MV-4-11 (cell line): ENCODE results near the gene FARSB.
"Not testable (repeated sequence)": the region's sequence is repeated elsewhere in the genome, so short reads cannot be mapped to it uniquely, and the experiment has no call there.

Source experiments
- DNase-seq: peaks from one replicate; lab custom pipeline; 2025; lab: John Stamatoyannopoulos, UW

Gene FARSB

GRCh38 chr2:222655787-222656525, at the start of gene FARSB:
TSS of gene FARSB (minus strand) at chr2:222656092. CDS start at chr2:222656073, 19 bp downstream.
- peak; percentile 95 for DNase-seq

DNA sequence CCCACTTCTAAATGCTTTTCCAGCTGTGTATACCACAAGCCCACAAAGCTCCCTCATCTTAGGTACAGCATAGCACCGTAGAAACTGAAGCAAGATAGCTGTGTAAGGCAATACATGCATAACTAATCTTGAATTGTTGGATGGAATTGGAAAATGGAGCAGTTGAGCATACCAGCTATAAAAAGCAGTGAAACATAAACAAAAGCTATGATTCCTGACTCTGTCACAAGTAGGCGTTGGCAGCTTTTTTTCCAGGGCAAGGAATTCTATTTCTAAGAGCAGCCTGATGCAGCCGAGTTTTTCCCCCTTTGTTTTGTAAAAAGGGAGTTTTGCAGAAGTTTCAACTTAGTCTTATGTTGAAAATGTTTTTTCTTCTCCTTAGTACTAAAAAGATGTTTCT, 48.0 kb upstream of the FARSB start:
- DNase-seq, result no peak

DNA sequence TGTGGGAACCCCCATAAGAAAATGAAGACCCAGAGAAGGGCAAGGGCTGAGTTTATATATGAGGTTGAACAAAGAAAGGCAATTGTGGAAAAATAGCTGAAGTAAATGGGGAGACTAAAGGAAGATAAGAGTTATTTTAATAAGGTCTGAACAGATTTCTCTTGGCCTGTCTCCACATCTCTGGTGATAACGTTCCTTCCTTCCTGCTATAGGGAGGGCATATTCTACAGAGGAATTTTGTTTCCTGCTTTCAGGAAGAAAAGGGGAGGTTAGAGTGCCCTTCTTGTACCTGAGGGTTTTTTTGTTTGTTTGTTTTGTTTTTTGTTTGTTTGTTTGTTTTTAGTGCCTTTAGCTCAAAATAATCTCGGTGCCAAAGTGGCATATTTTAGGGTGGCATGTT, 47.2 kb upstream of the FARSB start:
- DNase-seq, result no peak

DNA sequence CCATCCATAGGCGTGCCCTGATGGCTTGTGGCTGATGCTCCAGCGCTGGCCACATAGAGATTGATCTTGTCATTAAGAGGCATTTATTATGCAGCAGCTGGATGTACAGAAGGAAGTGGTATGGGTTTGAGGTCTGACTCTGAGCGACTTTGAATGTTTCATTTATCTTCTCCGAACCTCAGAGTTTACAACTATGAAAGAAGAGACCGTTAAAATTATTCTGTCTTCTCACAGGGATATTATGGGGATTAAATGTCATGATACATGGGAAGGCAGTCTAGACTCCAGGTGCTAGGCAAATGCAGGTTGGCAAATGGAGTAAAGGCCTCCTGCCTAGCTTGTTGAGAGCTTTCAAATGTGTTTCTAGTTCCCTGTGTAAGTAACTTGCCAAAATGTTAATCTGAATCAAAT, 45.8 kb upstream of the FARSB start:
- peak; percentile 77 for DNase-seq

DNA sequence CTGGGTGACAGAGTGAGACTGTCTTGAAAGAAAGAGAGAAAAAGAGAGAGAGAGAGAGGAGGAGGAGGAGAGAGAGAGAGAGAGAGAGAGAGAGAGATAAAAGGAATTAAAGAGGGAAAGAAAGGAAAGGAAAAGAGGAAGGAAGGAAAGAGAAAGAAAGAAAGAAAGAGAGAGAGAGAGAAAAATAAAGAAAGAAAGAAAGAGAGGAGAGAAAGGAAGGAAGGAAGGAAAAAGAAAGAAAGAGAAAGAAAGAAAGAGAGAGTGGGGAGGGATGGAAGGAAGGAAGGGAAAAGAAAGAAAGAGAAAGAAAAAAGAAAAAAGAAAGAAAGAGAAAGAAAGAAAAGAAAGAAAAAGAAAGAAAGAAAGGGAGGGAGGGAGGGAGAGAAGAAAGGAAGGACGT, 45.3 kb upstream of the FARSB start:
- no peak for DNase-seq

- DNase-seq, result no peak
Measured at GRCh38 chr2:222698276-222698675, 42.4 kb upstream of the FARSB start.

DNA sequence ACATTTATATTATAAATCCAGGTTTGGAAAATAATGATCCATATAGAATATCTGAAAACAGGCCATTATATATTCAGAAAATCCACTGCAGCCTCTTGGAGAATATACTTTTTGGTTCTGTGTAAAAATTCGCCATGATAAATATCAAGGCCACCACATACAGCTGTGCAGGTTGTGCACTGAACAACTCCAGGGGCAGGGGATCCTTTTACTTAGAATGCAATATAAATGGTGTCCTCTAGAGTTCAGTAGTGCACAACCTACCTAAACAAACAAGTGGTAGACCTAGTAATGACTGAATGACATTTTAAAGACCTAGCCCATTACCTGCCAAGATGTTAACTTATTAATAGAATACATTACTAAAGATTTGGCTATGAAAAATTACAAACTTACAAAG, 37.9 kb upstream of the FARSB start:
- DNase-seq, result peak; percentile 1

DNA sequence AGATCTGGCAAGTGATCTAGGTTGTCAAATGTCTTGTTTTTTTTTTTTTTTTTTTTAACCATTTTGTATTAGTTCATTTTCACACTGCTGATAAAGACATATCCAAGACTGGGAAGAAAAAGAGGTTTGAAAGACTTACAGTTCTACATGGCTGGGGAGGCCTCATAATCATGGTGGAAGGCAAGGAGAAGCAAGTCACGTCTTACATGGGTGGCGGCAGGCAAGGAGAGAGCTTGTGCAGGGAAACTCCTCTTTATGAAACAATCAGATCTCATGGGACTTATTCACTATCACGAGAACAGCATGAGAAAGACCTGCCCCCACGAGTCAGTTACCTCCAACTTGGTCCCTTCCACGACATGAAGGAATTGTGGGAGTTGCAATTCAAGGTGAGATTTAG, 37.5 kb upstream of the FARSB start:
- DNase-seq, result not testable (repeated sequence)

DNA sequence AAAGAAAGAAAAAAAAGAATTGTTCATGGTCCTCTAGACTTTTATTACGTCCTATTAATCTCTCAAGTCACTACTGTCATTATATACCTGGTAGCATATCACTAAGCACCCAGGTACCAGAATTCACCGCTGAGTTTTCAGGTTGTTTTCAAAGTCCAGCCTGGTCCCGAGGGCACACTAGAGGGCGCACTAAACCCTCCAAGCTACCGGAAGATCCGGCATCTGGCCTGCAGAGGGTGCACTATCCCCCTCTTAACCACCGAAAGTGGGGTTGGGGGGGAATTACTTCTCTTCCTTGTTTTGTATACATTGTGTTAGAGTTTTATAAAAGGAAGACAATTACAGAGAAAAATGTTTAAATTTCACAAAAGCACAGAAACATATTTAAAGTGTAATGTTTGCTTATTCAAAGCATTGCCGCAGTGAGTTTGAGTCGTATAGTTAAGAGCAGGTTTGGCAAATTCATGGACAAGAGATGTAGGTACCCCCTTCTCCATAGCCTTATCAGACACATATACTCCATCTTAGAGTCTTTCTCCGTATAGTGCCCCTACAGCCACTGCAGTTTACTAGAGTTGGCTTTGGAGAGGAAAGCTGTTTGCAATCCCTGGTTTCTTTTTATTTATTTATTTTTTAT, 34.8 kb upstream of the FARSB start:
- DNase-seq, result peak; percentile 76

- DNase-seq, result no peak
Measured at GRCh38 chr2:222689322-222689721, 33.4 kb upstream of the FARSB start.

- DNase-seq, result peak; percentile 35
Measured at GRCh38 chr2:222688917-222689316, 33.0 kb upstream of the FARSB start.

DNA sequence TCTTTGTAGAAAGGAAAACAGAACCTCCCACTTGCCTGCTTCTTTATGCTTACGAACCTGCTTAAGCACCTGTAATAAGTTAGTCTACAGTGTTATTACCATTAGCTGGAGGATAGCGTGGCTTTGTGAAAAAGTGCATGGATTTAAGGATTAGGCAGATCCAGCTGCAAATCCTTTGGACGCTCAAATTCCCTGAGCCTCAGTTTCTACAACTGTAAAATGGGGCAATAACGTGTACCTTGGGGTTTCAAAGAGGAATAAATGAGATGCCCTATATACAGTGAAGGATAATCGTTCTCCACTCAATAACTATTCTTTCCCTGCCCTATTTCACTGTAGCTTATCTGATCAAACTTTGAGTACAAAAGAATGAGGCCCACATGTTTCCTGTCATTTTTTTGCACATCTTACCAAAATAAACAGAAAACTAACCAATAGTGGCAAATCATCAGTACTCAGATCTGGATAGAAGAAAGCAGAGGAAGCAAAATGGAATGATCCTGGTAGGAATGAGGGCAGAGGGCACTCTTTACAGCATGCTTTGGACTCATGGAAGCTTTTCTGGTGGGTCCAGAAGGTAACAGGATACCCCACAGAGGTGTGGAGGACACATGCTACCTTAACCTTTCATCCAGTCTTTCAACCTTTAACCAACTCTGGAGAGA, 30.3 kb upstream of the FARSB start:
- DNase-seq, result no peak

- DNase-seq, result no peak
Measured at GRCh38 chr2:222683805-222684204, 27.9 kb upstream of the FARSB start.

DNA sequence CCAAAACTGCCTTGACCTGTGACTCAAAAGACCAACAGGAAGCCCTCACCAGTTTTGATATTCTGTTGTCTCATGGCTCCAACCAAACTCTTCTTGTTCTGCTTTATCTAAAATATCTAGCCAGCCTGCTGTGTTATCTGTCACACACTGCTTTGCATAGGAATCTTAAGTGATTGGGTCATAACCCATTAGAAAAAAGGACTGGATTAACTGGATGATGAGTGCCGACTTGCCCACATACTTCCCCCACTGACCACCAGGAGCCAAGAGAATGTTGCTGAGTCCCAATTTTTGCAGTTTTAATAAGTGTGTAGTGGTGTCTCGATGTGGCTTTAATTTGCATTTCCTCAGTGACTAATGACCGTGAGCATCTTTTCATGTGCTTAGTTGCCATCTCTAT, 22.1 kb upstream of the FARSB start:
- no peak for DNase-seq

GRCh38 chr2:222673883-222674282, 18.0 kb upstream of the FARSB start:
- DNase-seq, result no peak

- DNase-seq, result no peak
Measured at GRCh38 chr2:222673273-222673672, 17.4 kb upstream of the FARSB start.

- no peak for DNase-seq
Measured at GRCh38 chr2:222672068-222672401, 16.1 kb upstream of the FARSB start.

DNA sequence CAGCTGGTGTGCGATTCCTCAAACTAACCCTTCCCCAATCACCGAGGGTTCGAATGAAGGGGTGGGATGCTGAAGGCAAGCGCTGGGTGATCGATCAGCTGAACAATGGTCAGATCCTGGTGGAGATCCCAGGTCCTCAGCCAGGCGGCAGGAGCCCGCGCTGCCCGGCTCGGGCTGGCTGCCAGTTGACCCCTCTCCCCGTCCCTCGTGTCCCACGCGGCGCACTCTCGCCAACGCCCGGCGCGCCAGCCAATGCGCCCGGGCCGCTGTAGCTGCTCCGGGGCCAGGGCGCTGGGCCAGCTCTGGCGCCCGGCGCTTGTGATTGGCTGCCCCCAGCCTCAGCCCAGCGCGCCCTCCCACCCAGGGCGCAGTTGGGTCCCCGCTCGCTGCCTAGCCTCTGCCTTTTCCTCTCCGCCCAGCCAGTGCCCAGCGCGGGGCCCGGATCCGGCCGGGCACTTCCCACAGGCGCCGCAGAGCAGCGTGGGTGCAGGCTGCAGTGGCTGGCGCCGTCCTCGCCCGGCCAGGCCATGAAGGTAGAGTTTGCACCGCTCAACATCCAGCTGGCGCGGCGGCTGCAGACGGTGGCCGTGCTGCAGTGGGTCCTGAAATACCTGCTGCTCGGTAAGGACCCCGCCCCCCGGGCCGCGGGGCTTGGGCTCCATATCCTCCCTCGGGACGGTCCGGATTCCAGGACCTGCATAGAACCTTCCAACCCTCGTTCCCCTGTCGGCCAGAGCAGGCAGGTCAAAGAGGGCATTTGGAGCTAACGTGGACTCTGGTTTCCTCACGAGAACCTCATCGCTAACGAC, 15.6 kb upstream of the FARSB start, which contains the start of gene MOGAT1:
MOGAT1 (plus strand) TSS at position 400 of the 809 bp plus-strand sequence; CDS start at position 528, 128 bp downstream.
- no peak for DNase-seq

DNA sequence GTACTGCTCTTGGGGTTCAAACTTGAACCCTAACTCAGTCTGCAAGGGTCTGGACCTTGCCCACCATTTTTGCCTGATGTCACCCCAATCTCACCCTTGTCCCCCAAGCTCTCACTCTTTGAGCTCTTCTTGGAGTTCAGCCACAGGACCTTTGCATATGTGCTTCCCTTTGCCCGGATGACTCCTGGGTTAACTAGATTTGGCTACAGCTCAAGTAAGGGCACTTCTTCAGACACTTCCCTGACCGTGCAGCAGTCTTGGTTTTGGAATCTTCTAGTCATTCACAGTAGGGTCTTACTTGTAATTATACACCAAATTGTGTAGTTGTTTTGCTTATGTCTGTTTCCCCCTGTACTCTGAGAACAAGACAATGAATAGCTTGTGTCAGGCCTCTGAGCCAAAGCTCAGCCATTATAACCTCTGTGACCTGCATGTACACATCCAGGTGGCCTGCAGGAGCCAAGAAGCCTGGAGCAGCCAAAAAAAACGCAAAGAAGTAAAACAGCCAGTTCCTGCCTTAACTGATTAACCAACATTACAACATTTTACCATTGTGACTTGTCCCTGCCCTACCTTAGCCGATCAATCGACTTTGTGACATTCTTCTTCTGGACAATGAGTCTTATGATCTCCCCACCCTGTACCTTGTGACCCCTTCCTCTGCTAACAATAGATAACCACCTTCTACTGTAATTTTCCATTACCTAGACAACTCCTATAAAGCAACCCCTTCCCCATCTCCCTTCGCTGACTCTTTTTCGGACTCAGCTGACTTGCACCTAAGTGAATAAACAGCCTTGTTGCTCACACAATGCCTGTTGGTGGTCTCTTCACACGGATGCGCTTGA, 14.5 kb upstream of the FARSB start:
- no peak for DNase-seq

GRCh38 chr2:222669353-222669752, 13.5 kb upstream of the FARSB start:
- no peak for DNase-seq

- no peak for DNase-seq
Measured at GRCh38 chr2:222668494-222669154, 12.7 kb upstream of the FARSB start.
